BLaER1 (cell line): Measurements from ENCODE around the gene PLN.
A peak's percentile ranks its signal among the peaks of the same experiment; 100 is the strongest.

Source experiments
- H3K27ac ChIP-seq: shearing (Covaris generic); formaldehyde crosslinking; 2 replicates; pipeline ENCODE4 v1.8.1; 2022
- H3K27me3 ChIP-seq: shearing (Covaris generic); formaldehyde crosslinking; 2 replicates; pipeline ENCODE4 v1.8.1; 2022
- H3K36me3 ChIP-seq: shearing (Covaris generic); formaldehyde crosslinking; 2 replicates; pipeline ENCODE4 v1.8.1; 2022
- H3K4me1 ChIP-seq: shearing (Covaris generic); formaldehyde crosslinking; 2 replicates; pipeline ENCODE4 v1.8.1; 2022
- H3K4me2 ChIP-seq: shearing (Covaris generic); formaldehyde crosslinking; 2 replicates; pipeline ENCODE4 v1.8.1; 2022
- H3K4me3 ChIP-seq: shearing (Covaris generic); formaldehyde crosslinking; 2 replicates; pipeline ENCODE4 v1.8.1; 2022
- H3K9ac ChIP-seq: shearing (Covaris generic); formaldehyde crosslinking; 2 replicates; pipeline ENCODE4 v1.8.1; 2022
- H3K9me3 ChIP-seq: shearing (Covaris generic); formaldehyde crosslinking; 2 replicates; pipeline ENCODE4 v1.8.1; 2022
- H4K20me1 ChIP-seq: shearing (Covaris generic); formaldehyde crosslinking; 2 replicates; pipeline ENCODE4 v1.8.1; 2022
- Cebpa-rat ChIP-seq: shearing (Covaris generic); IDR thresholded peaks from 2 replicates; pipeline ENCODE4 v1.8.1; 2022

The PLN gene

GRCh38 chr6:118553132-118553531, 5.0 kb downstream of the PLN start:
- 0 out of 2 replicates have a peak overlapping the region, but pooled peaks have one; percentile 14 for H3K4me2 ChIP-seq
- no peak overlapping the region for H3K9ac ChIP-seq
- no peak overlapping the region for H3K4me3 ChIP-seq
- H4K20me1 ChIP-seq = no peaks in the 10 kb centered on the region
- no peaks in the 10 kb centered on the region for H3K9me3 ChIP-seq
- H3K4me1 ChIP-seq = peaks cover 17% of the 10 kb centered on the region
- H3K36me3 ChIP-seq = no peaks in the 10 kb centered on the region
- no peaks in the 10 kb centered on the region for H3K27me3 ChIP-seq
- TF ChIP-seq Cebpa-rat = no peak
- H3K27ac ChIP-seq = no peak overlapping the region

- TF ChIP-seq Cebpa-rat = no peak
- no peak overlapping the region for H3K4me3 ChIP-seq
- peaks cover 27% of the 10 kb centered on the region for H3K4me1 ChIP-seq
- no peaks in the 10 kb centered on the region for H3K27me3 ChIP-seq
- no peaks in the 10 kb centered on the region for H4K20me1 ChIP-seq
- no peak overlapping the region for H3K4me2 ChIP-seq
- no peaks in the 10 kb centered on the region for H3K9me3 ChIP-seq
- no peak overlapping the region for H3K27ac ChIP-seq
- H3K9ac ChIP-seq = no peak overlapping the region
- no peaks in the 10 kb centered on the region for H3K36me3 ChIP-seq
Observed at GRCh38 chr6:118554698-118555097, 6.6 kb downstream of the PLN start.

DNA sequence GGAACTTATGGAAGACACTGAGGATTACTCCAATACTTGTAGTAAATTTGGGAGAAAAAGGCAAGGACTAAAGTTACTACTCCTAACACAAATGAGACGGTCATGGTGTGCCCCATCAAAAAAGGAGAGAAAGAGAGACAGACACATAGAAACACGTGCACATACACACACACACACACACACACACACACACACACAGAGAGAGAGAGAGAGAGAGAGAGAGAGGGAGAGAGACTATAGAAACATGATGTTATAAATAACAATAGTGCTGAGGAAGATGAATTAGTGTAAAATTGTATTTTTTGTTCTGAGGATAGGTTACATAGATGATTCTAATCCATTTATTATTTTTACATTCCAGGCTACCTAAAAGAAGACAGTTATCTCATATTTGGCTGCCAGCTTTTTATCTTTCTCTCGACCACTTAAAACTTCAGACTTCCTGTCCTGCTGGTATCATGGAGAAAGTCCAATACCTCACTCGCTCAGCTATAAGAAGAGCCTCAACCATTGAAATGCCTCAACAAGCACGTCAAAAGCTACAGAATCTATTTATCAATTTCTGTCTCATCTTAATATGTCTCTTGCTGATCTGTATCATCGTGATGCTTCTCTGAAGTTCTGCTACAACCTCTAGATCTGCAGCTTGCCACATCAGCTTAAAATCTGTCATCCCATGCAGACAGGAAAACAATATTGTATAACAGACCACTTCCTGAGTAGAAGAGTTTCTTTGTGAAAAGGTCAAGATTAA, 10.5 kb downstream of the PLN start:
- peak overlapping the region; percentile 50 for H3K4me2 ChIP-seq
- H3K9ac ChIP-seq = no peak overlapping the region
- H3K27me3 ChIP-seq = no peaks in the 10 kb centered on the region
- TF ChIP-seq Cebpa-rat = no peak
- H3K4me1 ChIP-seq = peaks cover 17% of the 10 kb centered on the region
- H3K4me3 ChIP-seq = no peak overlapping the region
- H4K20me1 ChIP-seq = no peaks in the 10 kb centered on the region
- H3K36me3 ChIP-seq = no peaks in the 10 kb centered on the region
- H3K27ac ChIP-seq = no peak overlapping the region
- H3K9me3 ChIP-seq = no peaks in the 10 kb centered on the region

DNA sequence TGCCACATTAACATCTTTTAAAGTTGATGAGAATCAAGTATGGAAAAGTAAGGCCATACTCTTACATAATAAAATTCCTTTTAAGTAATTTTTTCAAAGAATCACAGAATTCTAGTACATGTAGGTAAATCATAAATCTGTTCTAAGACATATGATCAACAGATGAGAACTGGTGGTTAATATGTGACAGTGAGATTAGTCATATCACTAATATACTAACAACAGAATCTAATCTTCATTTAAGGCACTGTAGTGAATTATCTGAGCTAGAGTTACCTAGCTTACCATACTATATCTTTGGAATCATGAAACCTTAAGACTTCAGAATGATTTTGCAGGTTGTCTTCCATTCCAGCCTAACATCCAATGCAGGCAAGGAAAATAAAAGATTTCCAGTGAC, 11.6 kb downstream of the PLN start:
- H3K27me3 ChIP-seq = no peaks in the 10 kb centered on the region
- no peaks in the 10 kb centered on the region for H3K9me3 ChIP-seq
- TF ChIP-seq Cebpa-rat = no peak
- no peak overlapping the region for H3K4me3 ChIP-seq
- H3K4me2 ChIP-seq = no peak overlapping the region
- peaks cover 10% of the 10 kb centered on the region for H3K4me1 ChIP-seq
- no peak overlapping the region for H3K27ac ChIP-seq
- no peak overlapping the region for H3K9ac ChIP-seq
- H4K20me1 ChIP-seq = no peaks in the 10 kb centered on the region
- H3K36me3 ChIP-seq = no peaks in the 10 kb centered on the region

GRCh38 chr6:118562248-118562647, 14.2 kb downstream of the PLN start:
- H3K27me3 ChIP-seq = no peaks in the 10 kb centered on the region
- no peak overlapping the region for H3K4me3 ChIP-seq
- no peak overlapping the region for H3K27ac ChIP-seq
- H3K4me1 ChIP-seq = peaks cover 10% of the 10 kb centered on the region
- TF ChIP-seq Cebpa-rat = no peak
- no peak overlapping the region for H3K4me2 ChIP-seq
- no peaks in the 10 kb centered on the region for H3K9me3 ChIP-seq
- H3K9ac ChIP-seq = no peak overlapping the region
- peaks cover 4% of the 10 kb centered on the region; the same call in 1 of the 2 replicates for H3K36me3 ChIP-seq
- no peaks in the 10 kb centered on the region for H4K20me1 ChIP-seq

DNA sequence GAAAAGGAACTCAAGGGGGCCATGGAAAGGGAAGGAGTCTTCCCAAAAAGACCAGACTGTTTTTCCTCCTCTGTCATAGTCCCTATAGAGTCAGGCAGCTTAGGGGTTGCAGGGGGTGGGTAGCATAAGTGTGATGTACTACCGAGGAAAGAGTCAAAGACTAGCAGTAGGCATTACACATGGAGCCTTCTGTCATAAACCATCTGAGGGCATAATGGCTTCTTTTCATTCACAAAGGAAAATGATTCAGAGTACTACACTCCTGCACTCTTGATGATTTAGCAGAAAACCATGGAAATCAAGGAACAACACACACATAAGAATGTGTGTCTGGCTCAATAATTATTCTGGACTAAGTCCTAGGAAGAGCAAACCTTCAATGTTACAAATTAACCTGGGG, 14.9 kb downstream of the PLN start:
- Histone ChIP-seq H3K4me2 (no peak overlapping the region), H3K27ac (no peak overlapping the region), H3K27me3 (no peaks in the 10 kb centered on the region), H3K4me1 (peaks cover 10% of the 10 kb centered on the region), H3K36me3 (peaks cover 4% of the 10 kb centered on the region; the same call in 1 of the 2 replicates), H3K9ac (no peak overlapping the region), H3K9me3 (no peaks in the 10 kb centered on the region), H4K20me1 (no peaks in the 10 kb centered on the region), H3K4me3 (no peak overlapping the region)
- TF ChIP-seq Cebpa-rat = no peak

- no peaks in the 10 kb centered on the region for H3K9me3 ChIP-seq
- no peak for TF ChIP-seq Cebpa-rat
- H3K36me3 ChIP-seq = peaks cover 4% of the 10 kb centered on the region; the same call in 1 of the 2 replicates
- no peak overlapping the region for H3K4me3 ChIP-seq
- H3K4me1 ChIP-seq = no peaks in the 10 kb centered on the region
- no peaks in the 10 kb centered on the region for H3K27me3 ChIP-seq
- H3K9ac ChIP-seq = no peak overlapping the region
- no peak overlapping the region for H3K4me2 ChIP-seq
- H4K20me1 ChIP-seq = no peaks in the 10 kb centered on the region
- H3K27ac ChIP-seq = no peak overlapping the region
Observed at GRCh38 chr6:118565311-118565960, 17.3 kb downstream of the PLN start.

DNA sequence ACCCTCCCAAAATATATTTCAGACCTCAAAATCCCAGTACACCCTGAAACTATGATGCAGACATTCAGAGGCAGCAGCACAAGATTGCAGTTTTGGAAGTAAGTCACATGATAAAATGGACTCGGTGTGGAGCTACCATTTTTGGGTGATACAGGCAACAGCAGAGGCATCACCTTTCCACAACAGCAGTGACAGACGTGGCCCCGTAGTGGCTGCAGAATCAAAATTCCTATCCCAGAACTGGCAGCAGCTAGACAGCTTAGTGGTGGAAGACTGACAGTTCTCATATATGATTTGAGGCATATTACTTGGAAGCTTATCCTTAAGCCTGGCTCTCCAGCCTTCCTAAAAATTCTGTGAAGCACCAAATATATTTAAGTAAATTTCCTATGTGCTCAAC, 19.9 kb downstream of the PLN start:
- Histone ChIP-seq H3K36me3 (peaks cover 4% of the 10 kb centered on the region; the same call in 1 of the 2 replicates), H3K27me3 (no peaks in the 10 kb centered on the region), H3K9ac (no peak overlapping the region), H3K27ac (no peak overlapping the region), H3K9me3 (no peaks in the 10 kb centered on the region; the same call in 1 of the 2 replicates), H3K4me1 (no peaks in the 10 kb centered on the region), H4K20me1 (no peaks in the 10 kb centered on the region), H3K4me3 (no peak overlapping the region), H3K4me2 (no peak overlapping the region)
- no peak for TF ChIP-seq Cebpa-rat

GRCh38 chr6:118569498-118569897, 21.4 kb downstream of the PLN start:
- no peak overlapping the region for H3K4me2 ChIP-seq
- no peak overlapping the region for H3K9ac ChIP-seq
- no peak overlapping the region for H3K4me3 ChIP-seq
- H4K20me1 ChIP-seq = no peaks in the 10 kb centered on the region
- no peak for TF ChIP-seq Cebpa-rat
- H3K36me3 ChIP-seq = peaks cover 11% of the 10 kb centered on the region
- H3K9me3 ChIP-seq = peaks cover 10% of the 10 kb centered on the region
- H3K4me1 ChIP-seq = no peaks in the 10 kb centered on the region
- H3K27ac ChIP-seq = no peak overlapping the region
- H3K27me3 ChIP-seq = no peaks in the 10 kb centered on the region

GRCh38 chr6:118571121-118571520, 23.0 kb downstream of the PLN start:
- Histone ChIP-seq H3K4me3 (no peak overlapping the region), H3K9me3 (peaks cover 26% of the 10 kb centered on the region), H3K36me3 (peaks cover 14% of the 10 kb centered on the region), H3K27ac (no peak overlapping the region), H3K4me2 (no peak overlapping the region), H4K20me1 (no peaks in the 10 kb centered on the region), H3K9ac (no peak overlapping the region), H3K4me1 (no peaks in the 10 kb centered on the region), H3K27me3 (no peaks in the 10 kb centered on the region)
- no peak for TF ChIP-seq Cebpa-rat
